Measurements from ENCODE around the gene RIMBP2.

Gene RIMBP2

DNA sequence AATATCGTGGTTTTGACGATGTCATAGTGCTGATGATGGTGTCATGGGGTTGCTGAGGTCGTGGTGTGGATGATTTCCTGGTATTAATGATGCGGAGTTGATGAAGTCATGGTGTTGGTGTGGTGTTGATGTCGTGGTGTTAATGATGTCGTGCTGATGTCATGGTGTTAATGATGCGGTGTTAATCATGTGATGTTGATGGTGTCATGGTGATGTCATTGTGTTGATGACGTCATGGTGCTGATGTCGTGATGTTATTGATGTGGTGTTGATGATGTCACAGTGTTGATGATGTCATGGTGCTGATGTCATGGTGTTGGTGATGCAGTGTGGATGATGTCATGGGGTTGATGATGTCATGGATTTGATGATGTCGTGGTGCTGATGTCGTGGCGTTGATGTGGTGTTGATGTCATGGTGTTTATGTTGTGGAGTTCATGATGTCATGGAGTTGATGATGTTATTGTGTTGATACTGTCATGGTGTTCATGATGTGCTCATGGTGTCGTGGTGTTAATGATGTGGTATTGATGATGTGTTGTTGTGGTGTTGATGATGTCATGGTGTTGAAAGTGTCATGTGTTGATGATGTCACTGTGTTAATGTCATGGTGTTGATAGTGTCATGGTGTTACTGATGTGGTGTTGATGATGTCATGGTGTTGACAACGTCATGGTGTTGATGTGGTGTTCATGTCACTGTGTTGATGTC, 48.5 kb upstream of the RIMBP2 start:
- Histone ChIP-seq H3K36me3 (ENCODE audit: insufficient read depth, low read length) (no peaks in the 10 kb centered on the region), H3K4me1 (ENCODE audit: insufficient read depth, low read length, severe bottlenecking) (peaks cover 4% of the 10 kb centered on the region), H3K9me3 (ENCODE audit: low read length) (no peaks in the 10 kb centered on the region), H3K27me3 (ENCODE audit: insufficient read depth, low read length) (no peaks in the 10 kb centered on the region), H3F3A (ENCODE audit: insufficient read depth, low read length) (no peaks in the 10 kb centered on the region), H3K4me3 (ENCODE audit: low read depth, low read length, poor library complexity, severe bottlenecking) (no peak overlapping the region), H4K20me1 (ENCODE audit: insufficient read depth, low read length) (no peaks in the 10 kb centered on the region), H2AFZ (ENCODE audit: low read length) (no peak overlapping the region), H3K9me2 (ENCODE audit: low read depth, low read length) (no peaks in the 10 kb centered on the region), H3K9ac (ENCODE audit: low read length) (no peak overlapping the region), H3K79me2 (ENCODE audit: insufficient read depth, low read length) (no peaks in the 10 kb centered on the region), H3K4me2 (ENCODE audit: low read length) (no peak overlapping the region), H3K27ac (ENCODE audit: low read depth, low read length, poor library complexity, severe bottlenecking) (no peak overlapping the region)
- TF ChIP-seq, protein P1, sequence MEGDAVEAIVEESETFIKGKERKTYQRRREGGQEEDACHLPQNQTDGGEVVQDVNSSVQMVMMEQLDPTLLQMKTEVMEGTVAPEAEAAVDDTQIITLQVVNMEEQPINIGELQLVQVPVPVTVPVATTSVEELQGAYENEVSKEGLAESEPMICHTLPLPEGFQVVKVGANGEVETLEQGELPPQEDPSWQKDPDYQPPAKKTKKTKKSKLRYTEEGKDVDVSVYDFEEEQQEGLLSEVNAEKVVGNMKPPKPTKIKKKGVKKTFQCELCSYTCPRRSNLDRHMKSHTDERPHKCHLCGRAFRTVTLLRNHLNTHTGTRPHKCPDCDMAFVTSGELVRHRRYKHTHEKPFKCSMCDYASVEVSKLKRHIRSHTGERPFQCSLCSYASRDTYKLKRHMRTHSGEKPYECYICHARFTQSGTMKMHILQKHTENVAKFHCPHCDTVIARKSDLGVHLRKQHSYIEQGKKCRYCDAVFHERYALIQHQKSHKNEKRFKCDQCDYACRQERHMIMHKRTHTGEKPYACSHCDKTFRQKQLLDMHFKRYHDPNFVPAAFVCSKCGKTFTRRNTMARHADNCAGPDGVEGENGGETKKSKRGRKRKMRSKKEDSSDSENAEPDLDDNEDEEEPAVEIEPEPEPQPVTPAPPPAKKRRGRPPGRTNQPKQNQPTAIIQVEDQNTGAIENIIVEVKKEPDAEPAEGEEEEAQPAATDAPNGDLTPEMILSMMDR (IDR thresholded peaks at IDR 0.05; ENCODE audit: low read length), result no peak
- no peak for TF ChIP-seq EZH2 (IDR thresholded peaks at IDR 0.05; ENCODE audit: borderline replicate concordance, low read length)

DNA sequence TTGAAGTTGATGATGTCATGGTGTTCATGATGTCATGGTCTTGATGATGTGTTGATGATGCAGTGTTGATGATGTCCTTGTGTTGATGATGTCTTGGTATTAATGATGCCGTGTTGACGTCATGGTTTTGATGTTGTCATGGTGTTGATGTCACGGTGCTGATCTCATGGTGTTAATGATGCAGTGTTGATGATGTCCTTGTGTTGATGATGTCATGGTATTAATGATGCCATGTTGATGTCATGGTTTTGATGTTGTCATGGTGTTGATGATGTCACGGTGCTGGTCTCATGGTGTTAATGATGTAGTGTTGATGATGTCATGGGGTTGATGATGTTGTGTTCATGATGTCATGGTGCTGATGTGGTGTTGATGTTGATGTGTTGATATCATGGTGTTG, 48.0 kb upstream of the RIMBP2 start:
- H3F3A ChIP-seq (ENCODE audit: insufficient read depth, low read length), result no peaks in the 10 kb centered on the region
- H2AFZ ChIP-seq (ENCODE audit: low read length), result no peak overlapping the region
- H3K4me3 ChIP-seq (ENCODE audit: low read depth, low read length, poor library complexity, severe bottlenecking), result no peak overlapping the region
- H3K36me3 ChIP-seq (ENCODE audit: insufficient read depth, low read length), result no peaks in the 10 kb centered on the region
- H3K9me2 ChIP-seq (ENCODE audit: low read depth, low read length), result no peaks in the 10 kb centered on the region
- no peak overlapping the region for H3K27ac ChIP-seq (ENCODE audit: low read depth, low read length, poor library complexity, severe bottlenecking)
- H3K79me2 ChIP-seq (ENCODE audit: insufficient read depth, low read length), result no peaks in the 10 kb centered on the region
- peaks cover 4% of the 10 kb centered on the region for H3K4me1 ChIP-seq (ENCODE audit: insufficient read depth, low read length, severe bottlenecking)
- H3K9me3 ChIP-seq (ENCODE audit: low read length), result no peaks in the 10 kb centered on the region
- no peak for TF ChIP-seq EZH2 (IDR thresholded peaks at IDR 0.05; ENCODE audit: borderline replicate concordance, low read length)
- TF ChIP-seq, protein P1 (IDR thresholded peaks at IDR 0.05; ENCODE audit: low read length), result no peak
- no peaks in the 10 kb centered on the region for H3K27me3 ChIP-seq (ENCODE audit: insufficient read depth, low read length)
- H4K20me1 ChIP-seq (ENCODE audit: insufficient read depth, low read length), result no peaks in the 10 kb centered on the region
- H3K9ac ChIP-seq (ENCODE audit: low read length), result no peak overlapping the region
- H3K4me2 ChIP-seq (ENCODE audit: low read length), result no peak overlapping the region

DNA sequence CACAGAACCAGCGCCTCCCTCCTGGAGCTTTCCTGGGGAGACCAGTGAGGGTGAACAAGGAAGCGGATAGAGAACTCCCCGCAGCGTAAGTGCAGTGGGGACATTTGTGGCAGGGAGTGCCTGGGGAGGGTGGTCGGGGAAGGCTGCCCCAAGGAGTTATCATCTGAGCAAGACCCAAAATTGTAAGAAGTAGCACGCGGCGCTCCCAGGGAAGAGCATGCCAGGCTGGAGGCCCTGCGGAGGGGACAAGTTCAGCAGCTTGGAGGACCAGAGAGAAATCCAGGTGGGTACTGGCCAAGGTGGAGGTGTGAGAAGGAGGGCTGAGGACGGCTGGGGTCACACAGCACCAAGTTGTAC, 46.2 kb upstream of the RIMBP2 start:
- H3K27ac ChIP-seq (ENCODE audit: low read depth, low read length, poor library complexity, severe bottlenecking), result no peak overlapping the region
- H3K4me1 ChIP-seq (ENCODE audit: insufficient read depth, low read length, severe bottlenecking), result peaks cover 4% of the 10 kb centered on the region
- H3K9me2 ChIP-seq (ENCODE audit: low read depth, low read length), result no peaks in the 10 kb centered on the region
- H2AFZ ChIP-seq (ENCODE audit: low read length), result no peak overlapping the region
- H3K4me2 ChIP-seq (ENCODE audit: low read length), result peak overlapping the region; percentile 50; the same call in 1 of the 2 replicates
- H4K20me1 ChIP-seq (ENCODE audit: insufficient read depth, low read length), result no peaks in the 10 kb centered on the region
- TF ChIP-seq EZH2 (IDR thresholded peaks at IDR 0.05; ENCODE audit: borderline replicate concordance, low read length), result no peak
- TF ChIP-seq, protein P1 (IDR thresholded peaks at IDR 0.05; ENCODE audit: low read length), result no peak
- H3K79me2 ChIP-seq (ENCODE audit: insufficient read depth, low read length), result no peaks in the 10 kb centered on the region
- no peak overlapping the region for H3K4me3 ChIP-seq (ENCODE audit: low read depth, low read length, poor library complexity, severe bottlenecking)
- no peaks in the 10 kb centered on the region for H3K27me3 ChIP-seq (ENCODE audit: insufficient read depth, low read length)
- no peaks in the 10 kb centered on the region for H3K9me3 ChIP-seq (ENCODE audit: low read length)
- no peaks in the 10 kb centered on the region for H3F3A ChIP-seq (ENCODE audit: insufficient read depth, low read length)
- no peaks in the 10 kb centered on the region for H3K36me3 ChIP-seq (ENCODE audit: insufficient read depth, low read length)
- no peak overlapping the region for H3K9ac ChIP-seq (ENCODE audit: low read length)
